HG03442 (cell line): ENCODE results near the gene RAD54L.
"Not testable (repeated sequence)": the region's sequence is repeated elsewhere in the genome, so short reads cannot be mapped to it uniquely, and the experiment has no call there.

Source experiments
- ATAC-seq: cut with Tn5 transposase; IDR thresholded peaks from one replicate; pipeline ENCODE4 v1.9.1; 2021; ENCODE audit warnings: mild to moderate bottlenecking, moderate library complexity; ENCODE audit not compliant: unreplicated experiment

The RAD54L gene

GRCh38 chr1:46317323-46317722 lies 69.8 kb downstream of the RAD54L start:
- no peak for ATAC-seq

DNA sequence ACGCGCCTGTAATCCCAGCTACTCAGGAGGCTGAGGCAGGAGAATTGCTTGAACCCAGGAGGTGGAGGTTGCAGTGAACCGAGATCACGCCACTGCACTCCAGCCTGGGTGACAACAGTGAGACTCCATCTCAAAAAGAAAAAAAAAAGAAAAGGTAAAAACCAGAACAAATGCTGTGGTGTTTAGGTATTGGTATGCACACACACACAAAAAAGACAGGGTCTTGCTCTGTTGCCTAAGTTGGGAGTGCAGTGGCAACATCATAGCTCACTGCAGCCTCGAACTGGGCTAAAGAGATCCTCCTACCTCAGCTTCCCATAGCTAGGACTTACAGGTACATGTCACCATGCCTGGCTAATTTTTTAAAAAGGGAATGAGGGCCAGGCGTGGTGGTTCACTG lies 71.7 kb downstream of the RAD54L start:
- not testable (repeated sequence) for ATAC-seq

DNA sequence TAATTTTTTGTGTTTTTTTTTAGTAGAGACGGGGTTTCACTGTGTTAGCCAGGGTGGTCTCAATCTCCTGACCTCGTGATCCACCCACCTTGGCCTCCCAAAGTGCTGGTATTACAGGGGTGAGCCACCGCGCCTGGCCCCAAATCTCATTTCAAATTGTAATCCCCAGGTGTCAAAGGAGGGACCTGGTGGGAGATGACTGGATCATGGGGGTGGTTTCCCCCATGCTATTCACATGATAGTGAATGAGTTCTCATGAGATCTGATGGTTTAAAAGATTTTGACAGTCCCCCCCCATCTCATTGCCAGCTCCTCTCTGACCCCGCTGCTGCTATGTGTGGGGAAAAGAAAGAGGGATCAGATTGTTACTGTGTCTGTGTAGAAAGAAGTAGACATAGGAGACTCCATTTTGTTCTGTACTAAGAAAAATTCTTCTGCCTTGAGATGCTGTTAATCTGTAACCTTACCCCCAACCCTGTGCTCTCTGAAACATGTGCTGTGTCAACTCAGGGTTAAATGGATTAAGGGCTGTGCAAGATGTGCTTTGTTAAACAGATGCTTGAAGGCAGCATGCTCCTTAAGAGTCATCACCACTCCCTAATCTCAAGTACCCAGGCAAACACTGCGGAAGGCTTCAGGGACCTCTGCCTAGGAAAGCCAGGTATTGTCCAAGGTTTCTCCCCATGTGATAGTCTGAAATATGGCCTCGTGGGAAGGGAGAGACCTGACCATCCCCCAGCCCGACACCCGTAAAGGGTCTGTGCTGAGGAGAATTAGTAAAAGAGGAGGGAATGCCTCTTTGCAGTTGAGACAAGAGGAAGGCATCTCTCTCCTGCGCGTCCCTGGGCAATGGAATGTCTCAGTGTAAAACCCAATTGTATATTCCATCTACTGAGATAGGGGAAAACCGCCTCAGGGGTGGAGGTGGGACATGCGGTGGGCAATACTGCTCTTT lies 72.7 kb downstream of the RAD54L start:
- ATAC-seq, result not testable (repeated sequence)

DNA sequence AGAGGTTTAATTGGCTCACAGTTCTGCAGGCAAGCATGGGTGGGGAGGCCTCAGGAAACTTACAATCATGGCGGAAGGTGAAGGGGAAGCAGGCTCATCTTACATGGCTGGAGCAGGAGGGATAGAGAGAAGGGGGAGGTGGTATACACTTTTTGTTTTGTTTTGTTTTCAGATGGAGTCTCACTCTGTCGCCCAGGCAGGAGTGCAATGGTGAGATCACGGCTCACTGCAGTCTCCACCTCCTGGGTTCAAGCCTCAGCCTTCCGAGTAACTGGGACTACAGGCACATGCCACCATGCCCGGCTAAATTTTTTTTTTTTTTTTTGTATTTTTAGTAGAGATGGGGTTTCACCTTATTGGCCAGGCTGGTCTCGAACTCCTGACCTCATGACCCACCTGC lies 74.6 kb downstream of the RAD54L start:
- not testable (repeated sequence) for ATAC-seq

GRCh38 chr1:46325285-46326076 lies 77.9 kb downstream of the RAD54L start:
- not testable (repeated sequence) for ATAC-seq
